Lower leg skin (tissue), 3 donors: ENCODE results near the gene MTFR2.

Experiments
- CTCF ChIP-seq, 3 donors: fragments of 450-650 bp; IDR thresholded peaks; one replicate each; pipeline ENCODE4 v1.5.1; 2016; ENCODE audit warnings: antibody characterized with exemption in 3 of 3, mild to moderate bottlenecking in 3 of 3, moderate library complexity in 2 of 3
- POLR2A ChIP-seq, 2 donors: fragments of 450-650 bp; IDR thresholded peaks; one replicate each; pipeline ENCODE4 v1.6.1; 2016 to 2017; ENCODE audit warnings: antibody characterized with exemption in 2 of 2, mild to moderate bottlenecking in 1 of 2, moderate library complexity in 1 of 2

DNA sequence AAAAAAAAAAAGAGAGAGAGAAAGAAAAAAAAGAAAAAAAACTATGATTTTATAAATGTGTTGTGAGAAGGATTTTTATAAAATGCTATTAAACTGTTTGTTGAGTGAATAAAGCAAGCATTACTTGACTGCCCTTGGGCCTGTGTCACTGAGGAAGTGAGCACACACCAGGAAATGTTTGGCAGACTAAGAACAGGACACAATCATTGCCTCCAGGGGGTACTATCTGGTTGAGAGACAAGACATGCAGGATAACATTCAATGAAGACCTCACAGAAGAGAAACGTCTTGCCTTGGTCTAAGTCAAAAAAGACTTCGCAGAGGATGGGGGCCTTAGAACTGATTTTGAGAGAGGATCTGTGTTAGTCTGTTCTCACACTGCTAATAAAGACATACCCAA lies 40.6 kb downstream of the MTFR2 start:
- no peak for TF ChIP-seq CTCF (IDR thresholded peaks at IDR 0.05)
- TF ChIP-seq POLR2A (IDR thresholded peaks at IDR 0.05): no peak
